MM.1S (cell line): Measurements from ENCODE around the gene ARVCF.

Experiments
- EZH2 ChIP-seq: fragments of 300-600 bp; sonication (generic); optimal IDR thresholded peaks from 2 replicates; pipeline ENCODE3; 2017; ENCODE audit warnings: low read depth, mild to moderate bottlenecking, antibody characterized with exemption, low read length, mixed read lengths
- EZH2phosphoT487 ChIP-seq: fragments of 300-600 bp; sonication (generic); IDR thresholded peaks from 2 replicates; pipeline ENCODE4 v1.6.1; 2018; ENCODE audit warnings: antibody characterized with exemption, low read length
- TF ChIP-seq, protein P1 (sequence below): fragments of 300-600 bp; sonication (generic); IDR thresholded peaks from 2 replicates; pipeline ENCODE4 v1.5.1; 2016; ENCODE audit warnings: antibody characterized with exemption, low read length, mixed read lengths

DNA sequence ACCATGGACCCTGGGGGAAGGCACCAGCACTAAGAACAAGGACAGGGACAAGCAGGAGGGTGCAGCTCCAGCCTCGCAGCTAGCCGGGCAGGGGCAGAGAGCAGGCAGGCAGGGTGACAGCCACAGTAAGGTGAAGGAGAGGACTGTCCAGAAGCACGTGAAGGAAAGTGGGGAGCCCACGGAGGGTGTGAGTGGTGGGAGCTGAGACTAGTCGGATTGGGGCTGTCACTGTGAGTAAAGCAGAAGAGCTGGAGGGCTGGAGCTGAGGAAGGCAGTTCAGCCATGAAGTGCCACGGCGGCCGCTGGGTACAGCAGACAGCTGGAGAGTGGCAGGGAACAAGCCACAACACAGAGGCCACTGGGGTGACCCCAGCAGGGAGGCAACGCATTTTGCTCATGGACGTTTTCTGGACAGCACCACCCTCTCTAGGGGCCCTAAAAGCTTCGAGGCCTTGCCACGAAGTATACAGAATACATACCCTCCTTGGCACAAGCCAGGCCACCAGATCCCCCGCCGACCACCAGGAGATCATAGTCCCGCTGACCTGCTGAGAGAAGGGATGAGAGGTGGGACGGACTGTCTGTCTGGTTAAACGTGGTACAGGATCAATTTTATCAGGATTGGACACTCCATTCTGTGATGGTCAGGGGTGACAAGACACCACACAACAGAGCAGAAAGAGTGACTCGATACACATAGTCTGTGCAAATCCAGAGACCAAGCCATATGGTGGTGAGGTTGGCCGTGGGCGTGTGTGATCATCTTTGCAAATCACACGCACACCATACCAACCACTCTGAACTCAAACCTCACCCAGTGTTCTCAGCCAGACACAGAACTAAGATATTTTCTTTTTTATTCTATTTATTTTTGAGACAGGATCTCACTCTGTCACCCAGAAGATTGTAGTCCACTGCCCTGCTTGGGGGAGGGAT, 85.8 kb downstream of the ARVCF start:
- no peak for TF ChIP-seq EZH2
- TF ChIP-seq, protein P1, sequence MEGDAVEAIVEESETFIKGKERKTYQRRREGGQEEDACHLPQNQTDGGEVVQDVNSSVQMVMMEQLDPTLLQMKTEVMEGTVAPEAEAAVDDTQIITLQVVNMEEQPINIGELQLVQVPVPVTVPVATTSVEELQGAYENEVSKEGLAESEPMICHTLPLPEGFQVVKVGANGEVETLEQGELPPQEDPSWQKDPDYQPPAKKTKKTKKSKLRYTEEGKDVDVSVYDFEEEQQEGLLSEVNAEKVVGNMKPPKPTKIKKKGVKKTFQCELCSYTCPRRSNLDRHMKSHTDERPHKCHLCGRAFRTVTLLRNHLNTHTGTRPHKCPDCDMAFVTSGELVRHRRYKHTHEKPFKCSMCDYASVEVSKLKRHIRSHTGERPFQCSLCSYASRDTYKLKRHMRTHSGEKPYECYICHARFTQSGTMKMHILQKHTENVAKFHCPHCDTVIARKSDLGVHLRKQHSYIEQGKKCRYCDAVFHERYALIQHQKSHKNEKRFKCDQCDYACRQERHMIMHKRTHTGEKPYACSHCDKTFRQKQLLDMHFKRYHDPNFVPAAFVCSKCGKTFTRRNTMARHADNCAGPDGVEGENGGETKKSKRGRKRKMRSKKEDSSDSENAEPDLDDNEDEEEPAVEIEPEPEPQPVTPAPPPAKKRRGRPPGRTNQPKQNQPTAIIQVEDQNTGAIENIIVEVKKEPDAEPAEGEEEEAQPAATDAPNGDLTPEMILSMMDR: no peak
- TF ChIP-seq EZH2phosphoT487: no peak
